SK-N-SH treated with all-trans-retinoic acid at 6 μM for 48 hours (cell line): Measurements from ENCODE around the gene ALOX5.

Source experiments
- BACH2 ChIP-seq: fragments of 250-450 bp; sonication (Bioruptor Pico); IDR thresholded peaks from 2 replicates; pipeline ENCODE4 v1.9.0; 2021; ENCODE audit warnings: mild to moderate bottlenecking, borderline replicate concordance
- CSDC2 ChIP-seq: fragments of 250-450 bp; sonication (Bioruptor Pico); IDR thresholded peaks from 2 replicates; pipeline ENCODE4 v1.5.0; 2020; ENCODE audit warnings: mild to moderate bottlenecking, moderate library complexity
- ISL1 ChIP-seq: fragments of 250-450 bp; sonication (Bioruptor Pico); IDR thresholded peaks from 2 replicates; pipeline ENCODE4 v2.1.2; 2022; ENCODE audit warnings: mild to moderate bottlenecking, moderate library complexity
- OSR1 ChIP-seq: fragments of 250-450 bp; sonication (Bioruptor Pico); IDR thresholded peaks from 2 replicates; pipeline ENCODE4 v1.8.0; 2022; ENCODE audit warnings: moderate library complexity, mild to moderate bottlenecking, inconsistent platforms
- SNAI2 ChIP-seq: fragments of 250-450 bp; sonication (Bioruptor Pico); IDR thresholded peaks from 2 replicates; pipeline ENCODE4 v1.5.0; 2020; ENCODE audit warnings: mild to moderate bottlenecking, moderate library complexity
- TCF4 ChIP-seq: fragments of 250-450 bp; sonication (Bioruptor Pico); IDR thresholded peaks from 2 replicates; pipeline ENCODE4 v1.8.0; 2021; ENCODE audit warnings: mild to moderate bottlenecking, moderate library complexity, borderline replicate concordance
- ZFP3 ChIP-seq: fragments of 250-450 bp; sonication (Bioruptor Pico); IDR thresholded peaks from 2 replicates; pipeline ENCODE4 v1.5.0; 2020; ENCODE audit warnings: mild to moderate bottlenecking, moderate library complexity
- ZNF565 ChIP-seq: fragments of 450-650 bp; formaldehyde crosslinking; conservative IDR thresholded peaks from 2 replicates; pipeline ENCODE4 v1.5.0; 2020; ENCODE audit warnings: low read depth, mild to moderate bottlenecking, moderate library complexity
- ZNF70 ChIP-seq: fragments of 450-650 bp; formaldehyde crosslinking; IDR thresholded peaks from 2 replicates; pipeline ENCODE4 v1.5.0; 2020; ENCODE audit warnings: mild to moderate bottlenecking, moderate library complexity
- TF ChIP-seq, protein P1 (sequence below): fragments of 250-450 bp; sonication (Bioruptor Pico); IDR thresholded peaks from 2 replicates; pipeline ENCODE4 v1.5.1; 2020; ENCODE audit warnings: low read depth, mild to moderate bottlenecking, moderate library complexity
- TF ChIP-seq, protein P2 (sequence below): fragments of 250-450 bp; sonication (Bioruptor Pico); IDR thresholded peaks from 2 replicates; pipeline ENCODE4 v1.8.0; 2020; ENCODE audit warnings: mild to moderate bottlenecking, moderate library complexity, borderline replicate concordance

DNA sequence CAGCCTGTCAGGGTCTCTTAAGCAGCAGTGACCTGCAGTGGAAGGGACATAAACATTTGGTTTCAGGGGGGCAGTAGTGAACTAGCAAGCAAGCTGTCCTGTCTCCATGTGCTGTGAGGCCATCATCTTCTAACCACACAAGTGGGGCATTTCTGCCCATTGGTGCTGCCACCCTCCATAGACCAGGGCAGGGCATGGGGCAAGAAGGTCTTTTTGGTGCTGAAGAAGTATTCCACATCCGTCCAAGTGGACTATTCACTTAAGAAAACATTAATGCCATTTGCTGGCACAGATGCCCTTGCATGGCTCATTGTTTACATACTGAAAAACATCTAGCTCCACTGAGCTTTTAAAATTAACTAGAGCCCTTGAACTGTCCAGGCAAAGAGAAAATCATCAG lies 35.8 kb downstream of the ALOX5 start:
- TF ChIP-seq ZFP3 (CRISPR knock-in tag) = no peak
- no peak for TF ChIP-seq ZNF565 (CRISPR knock-in tag)
- TF ChIP-seq OSR1 (CRISPR knock-in tag) = no peak
- no peak for TF ChIP-seq TCF4 (CRISPR knock-in tag)
- no peak for TF ChIP-seq ZNF70
- TF ChIP-seq BACH2 (CRISPR knock-in tag) = no peak
- TF ChIP-seq, protein P1, sequence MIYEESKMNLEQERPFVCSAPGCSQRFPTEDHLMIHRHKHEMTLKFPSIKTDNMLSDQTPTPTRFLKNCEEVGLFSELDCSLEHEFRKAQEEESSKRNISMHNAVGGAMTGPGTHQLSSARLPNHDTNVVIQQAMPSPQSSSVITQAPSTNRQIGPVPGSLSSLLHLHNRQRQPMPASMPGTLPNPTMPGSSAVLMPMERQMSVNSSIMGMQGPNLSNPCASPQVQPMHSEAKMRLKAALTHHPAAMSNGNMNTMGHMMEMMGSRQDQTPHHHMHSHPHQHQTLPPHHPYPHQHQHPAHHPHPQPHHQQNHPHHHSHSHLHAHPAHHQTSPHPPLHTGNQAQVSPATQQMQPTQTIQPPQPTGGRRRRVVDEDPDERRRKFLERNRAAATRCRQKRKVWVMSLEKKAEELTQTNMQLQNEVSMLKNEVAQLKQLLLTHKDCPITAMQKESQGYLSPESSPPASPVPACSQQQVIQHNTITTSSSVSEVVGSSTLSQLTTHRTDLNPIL (CRISPR knock-in tag) = no peak
- TF ChIP-seq SNAI2 (CRISPR knock-in tag) = no peak
- TF ChIP-seq CSDC2 (CRISPR knock-in tag) = no peak
- TF ChIP-seq, protein P2, sequence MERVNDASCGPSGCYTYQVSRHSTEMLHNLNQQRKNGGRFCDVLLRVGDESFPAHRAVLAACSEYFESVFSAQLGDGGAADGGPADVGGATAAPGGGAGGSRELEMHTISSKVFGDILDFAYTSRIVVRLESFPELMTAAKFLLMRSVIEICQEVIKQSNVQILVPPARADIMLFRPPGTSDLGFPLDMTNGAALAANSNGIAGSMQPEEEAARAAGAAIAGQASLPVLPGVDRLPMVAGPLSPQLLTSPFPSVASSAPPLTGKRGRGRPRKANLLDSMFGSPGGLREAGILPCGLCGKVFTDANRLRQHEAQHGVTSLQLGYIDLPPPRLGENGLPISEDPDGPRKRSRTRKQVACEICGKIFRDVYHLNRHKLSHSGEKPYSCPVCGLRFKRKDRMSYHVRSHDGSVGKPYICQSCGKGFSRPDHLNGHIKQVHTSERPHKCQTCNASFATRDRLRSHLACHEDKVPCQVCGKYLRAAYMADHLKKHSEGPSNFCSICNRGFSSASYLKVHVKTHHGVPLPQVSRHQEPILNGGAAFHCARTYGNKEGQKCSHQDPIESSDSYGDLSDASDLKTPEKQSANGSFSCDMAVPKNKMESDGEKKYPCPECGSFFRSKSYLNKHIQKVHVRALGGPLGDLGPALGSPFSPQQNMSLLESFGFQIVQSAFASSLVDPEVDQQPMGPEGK (CRISPR knock-in tag) = no peak
- no peak for TF ChIP-seq ISL1 (CRISPR knock-in tag)
